ENCODE results near the gene JADE1. TPM values are rescaled to one million over a fixed set of nuclear protein-coding genes. Genes with fewer than 3 reads are reported as not detected.

The JADE1 gene
- total RNA-seq, 1 donor from 2014 or later, result 26.0 TPM

GRCh38 chr4:128862608-128863311 is 53.3 kb downstream of the JADE1 start:
- DNase-seq (no peak), ATAC-seq (ENCODE audit: poor library complexity) (no peak)
- intact Hi-C loops (cut with DNase I), result loop anchor here (5.0 to 10.0 kb wide), 4 partner anchors 48 to 668 kb away; no protein-coding TSS in a partner anchor

GRCh38 chr4:128863312-128864075 is 54.0 kb downstream of the JADE1 start:
- intact Hi-C loops (cut with DNase I), result loop anchor here (5.0 to 10.0 kb wide), 4 partner anchors 49 to 669 kb away; no protein-coding TSS in a partner anchor
- ATAC-seq (ENCODE audit: poor library complexity) (peak; percentile 81), DNase-seq (peak; percentile 67)

- ATAC-seq (ENCODE audit: poor library complexity) (no peak), DNase-seq (no peak)
- intact Hi-C loops (cut with DNase I), result loop anchor here (10.0 kb wide), 3 partner anchors 50 to 670 kb away; no protein-coding TSS in a partner anchor
These were observed 55.6 kb downstream of the JADE1 start for GRCh38 chr4:128865132-128865531.

DNA sequence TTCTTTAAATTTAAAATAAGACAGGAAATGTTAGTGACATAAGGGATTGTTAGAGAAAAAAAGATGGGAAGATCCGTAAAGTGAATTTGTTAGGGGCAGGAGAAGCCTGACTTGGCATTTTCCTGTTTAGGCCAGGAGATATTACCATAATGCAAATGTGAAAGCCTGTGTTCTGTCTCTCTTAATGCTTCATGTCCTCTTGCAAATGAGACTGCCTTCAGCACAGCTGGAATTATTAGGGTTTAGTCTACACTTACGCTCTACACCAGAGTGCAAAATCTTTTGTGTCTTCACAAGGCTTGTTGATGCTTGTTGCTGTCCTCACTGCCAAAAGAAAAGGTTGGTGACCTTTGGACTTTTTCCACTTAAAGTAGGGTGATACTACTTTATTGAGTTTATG is 56.8 kb downstream of the JADE1 start:
- intact Hi-C loops (cut with DNase I), result loop anchor here (10.0 kb wide), 3 partner anchors 51 to 671 kb away; no protein-coding TSS in a partner anchor

GRCh38 chr4:128866691-128867090 is 57.2 kb downstream of the JADE1 start:
- no peak for ATAC-seq (ENCODE audit: poor library complexity)
- intact Hi-C loops (cut with DNase I), result loop anchor here (10.0 kb wide), 3 partner anchors 52 to 672 kb away; no protein-coding TSS in a partner anchor
- DNase-seq, result no peak

More for the DNA sequence above, 56.8 kb downstream of the JADE1 start:
- ATAC-seq (ENCODE audit: poor library complexity), result no peak
- no peak for DNase-seq

GRCh38 chr4:128868758-128869157 is 59.3 kb downstream of the JADE1 start:
- intact Hi-C loops (cut with DNase I), result loop anchor here (10.0 kb wide), 3 partner anchors 54 to 674 kb away; no protein-coding TSS in a partner anchor
- ATAC-seq (ENCODE audit: poor library complexity), result no peak
- DNase-seq, result no peak

- intact Hi-C loops (cut with DNase I), result loop anchor here (10.0 kb wide), 3 partner anchors 55 to 675 kb away; no protein-coding TSS in a partner anchor
- no peak for DNase-seq
- no peak for ATAC-seq (ENCODE audit: poor library complexity)
These were observed 60.4 kb downstream of the JADE1 start for GRCh38 chr4:128869776-128870509.

- DNase-seq, result no peak
- no peak for ATAC-seq (ENCODE audit: poor library complexity)
- intact Hi-C loops (cut with DNase I), result no loop called here
These were observed 62.4 kb downstream of the JADE1 start for GRCh38 chr4:128871948-128872347.

DNA sequence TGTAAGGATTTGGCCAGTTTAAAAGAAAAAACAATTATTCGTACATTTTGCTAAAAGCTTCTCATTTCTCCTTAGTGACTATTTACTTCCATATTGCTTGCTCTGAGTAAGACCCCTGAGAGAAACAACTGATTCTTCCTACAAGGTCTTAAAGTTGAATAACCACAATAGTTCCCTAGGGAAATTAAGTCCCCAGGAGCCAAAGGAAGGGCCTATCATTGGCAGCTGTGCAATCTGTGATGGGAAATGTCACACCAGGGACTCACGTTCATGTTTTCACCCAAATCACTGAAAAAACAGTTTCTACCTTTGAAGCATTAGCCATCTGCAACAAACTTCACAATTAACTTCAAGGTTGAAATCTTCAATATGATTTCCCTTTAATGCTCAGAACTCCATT is 66.7 kb downstream of the JADE1 start:
- intact Hi-C loops (cut with DNase I), result no loop called here
- DNase-seq (no peak), ATAC-seq (ENCODE audit: poor library complexity) (no peak)

GRCh38 chr4:128877934-128878333 is 68.4 kb downstream of the JADE1 start:
- DNase-seq (no peak), ATAC-seq (ENCODE audit: poor library complexity) (no peak)
- intact Hi-C loops (cut with DNase I), result no loop called here

DNA sequence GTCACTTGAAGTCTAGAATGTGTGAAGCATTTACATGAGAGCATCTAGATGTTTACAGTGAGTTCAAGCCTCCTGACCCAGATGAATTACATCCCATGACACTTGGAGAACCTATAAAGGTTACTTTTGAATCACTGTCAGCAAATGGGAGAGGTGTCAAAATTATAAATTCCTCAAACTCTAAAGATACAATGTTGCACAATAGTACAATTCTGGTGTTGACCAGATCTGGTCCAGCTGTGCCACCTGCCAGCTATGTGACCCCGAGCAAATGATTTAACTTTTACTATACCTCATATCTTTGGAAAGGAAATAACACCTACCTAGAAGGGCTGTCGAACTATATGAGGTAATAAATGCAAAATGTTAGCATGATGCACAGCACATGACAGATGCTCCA is 69.8 kb downstream of the JADE1 start:
- intact Hi-C loops (cut with DNase I), result no loop called here
- no peak for DNase-seq
- ATAC-seq (ENCODE audit: poor library complexity), result no peak

- intact Hi-C loops (cut with DNase I), result no loop called here
- ATAC-seq (ENCODE audit: poor library complexity) (no peak), DNase-seq (no peak)
These were observed 70.5 kb downstream of the JADE1 start for GRCh38 chr4:128879971-128880370.

DNA sequence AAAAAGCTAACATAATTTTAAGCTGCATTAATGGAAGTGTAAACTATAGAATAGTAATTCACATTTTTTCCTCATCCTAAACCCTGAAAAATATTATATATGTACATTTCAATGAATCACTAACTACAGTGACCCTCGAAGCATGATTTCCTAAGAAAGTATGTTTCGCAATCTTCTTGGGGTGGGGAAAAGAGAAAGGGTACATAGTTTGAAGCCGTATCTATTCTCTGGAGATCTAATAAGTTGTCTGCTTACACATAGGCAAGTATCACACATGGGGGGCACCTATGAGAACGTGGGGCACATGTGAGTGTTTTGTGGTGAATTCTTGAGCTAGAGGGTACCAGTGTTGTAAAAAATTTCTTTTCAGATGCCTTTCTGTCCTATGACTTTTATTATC is 71.2 kb downstream of the JADE1 start:
- intact Hi-C loops (cut with DNase I), result no loop called here
- no peak for DNase-seq
- ATAC-seq (ENCODE audit: poor library complexity), result no peak

- intact Hi-C loops (cut with DNase I), result no loop called here
- DNase-seq (no peak), ATAC-seq (ENCODE audit: poor library complexity) (no peak)
These were observed 95.3 kb downstream of the JADE1 start for GRCh38 chr4:128904821-128905220.

GRCh38 chr4:128906581-128906980 is 97.1 kb downstream of the JADE1 start:
- intact Hi-C loops (cut with DNase I), result no loop called here
- DNase-seq (no peak), ATAC-seq (ENCODE audit: poor library complexity) (no peak)

DNA sequence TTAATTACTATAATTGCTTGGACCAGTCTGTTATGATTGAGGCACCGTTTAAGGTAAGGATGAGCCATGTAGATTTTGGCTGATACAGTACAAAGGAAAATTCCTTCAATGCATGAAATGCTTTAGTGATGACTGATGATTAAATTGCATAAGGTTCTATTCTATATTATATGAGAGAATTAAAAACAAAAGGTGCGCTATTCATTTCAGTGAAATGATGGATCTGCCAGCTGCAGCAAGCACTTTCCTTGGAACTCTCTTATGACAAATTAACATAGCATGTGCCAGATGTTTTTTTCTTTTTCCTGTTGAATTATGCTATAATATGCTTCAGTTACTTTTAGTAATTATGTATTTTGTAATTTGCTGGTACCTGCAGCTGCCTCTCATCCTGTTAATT is 98.5 kb downstream of the JADE1 start:
- no peak for DNase-seq
- no peak for ATAC-seq (ENCODE audit: poor library complexity)
- intact Hi-C loops (cut with DNase I), result no loop called here

- DNase-seq (no peak), ATAC-seq (ENCODE audit: poor library complexity) (no peak)
- intact Hi-C loops (cut with DNase I), result no loop called here
These were observed 99.2 kb downstream of the JADE1 start for GRCh38 chr4:128908735-128909134.

DNA sequence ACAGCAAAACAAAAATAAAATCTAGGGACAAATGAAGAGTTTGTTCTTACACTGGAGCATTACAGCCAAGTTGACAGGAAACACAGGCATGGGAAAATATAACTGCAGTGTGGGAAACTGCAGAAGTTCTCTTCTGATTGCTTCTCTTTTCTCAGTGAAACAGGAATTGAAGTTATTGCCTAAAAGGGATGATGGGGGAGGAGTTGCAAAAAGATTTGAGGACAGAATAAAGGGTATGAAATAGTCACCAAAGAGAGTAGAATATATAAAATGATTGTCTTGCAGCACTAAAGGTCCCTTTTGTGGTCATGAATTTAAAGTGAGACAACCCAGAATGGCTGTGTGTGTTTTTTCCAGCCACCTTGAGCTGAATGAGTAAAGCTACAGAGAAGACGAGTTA is 103.7 kb downstream of the JADE1 start:
- intact Hi-C loops (cut with DNase I), result no loop called here
- no peak for DNase-seq
- ATAC-seq (ENCODE audit: poor library complexity), result no peak

DNA sequence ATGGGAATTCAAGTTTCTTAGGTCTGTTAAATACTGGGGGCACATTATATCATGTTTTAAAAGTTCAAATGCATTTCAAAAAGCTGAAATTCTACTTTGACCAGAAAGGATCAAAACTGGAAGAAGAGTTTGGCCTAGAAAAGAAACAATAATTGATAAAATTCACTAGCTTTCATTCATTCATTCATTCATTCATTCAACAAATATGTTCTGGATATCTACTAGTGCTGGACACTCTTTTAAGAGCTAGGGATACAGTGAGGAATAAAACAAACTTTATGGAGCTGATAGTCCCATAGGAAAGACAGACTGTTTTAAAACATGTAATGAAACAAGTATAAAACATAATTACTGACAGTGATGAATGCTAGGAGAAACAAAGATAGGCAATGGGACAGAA is 106.0 kb downstream of the JADE1 start:
- ATAC-seq (ENCODE audit: poor library complexity) (no peak), DNase-seq (no peak)
- intact Hi-C loops (cut with DNase I), result no loop called here

All from Right ventricle myocardium superior (tissue), 1 donor.